Transverse colon (tissue), 4 donors: ENCODE results near the gene GPR152. TPM values are rescaled to one million over a fixed set of nuclear protein-coding genes. Genes with fewer than 3 reads are reported as not detected.

ENCODE experiments used
- DNase-seq: peaks from one replicate; pipeline ENCODE4 v3.0.0-alpha.2; 2019
- H3K27ac ChIP-seq, 4 donors: fragments of 200-600 bp; sonication (generic); 2 replicates each; pipeline ENCODE4 v1.5.1; 2016 to 2018; ENCODE audit warnings: inconsistent platforms in 4 of 4
- H3K27me3 ChIP-seq: fragments of 200-600 bp; sonication (generic); 2 replicates; pipeline ENCODE4 v1.5.1; 2017; ENCODE audit warnings: inconsistent platforms
- H3K36me3 ChIP-seq, 4 donors: fragments of 200-600 bp; sonication (generic); 2 replicates each; pipeline ENCODE4 v1.5.1; 2017 to 2019; ENCODE audit warnings: inconsistent platforms in 4 of 4
- H3K4me1 ChIP-seq, 4 donors: fragments of 200-600 bp; sonication (generic); 2 replicates each; pipeline ENCODE4 v1.5.1; 2017 to 2020; ENCODE audit warnings: inconsistent platforms in 4 of 4
- H3K4me3 ChIP-seq, 4 donors: fragments of 200-600 bp; sonication (generic); 1 replicate in 1 of 4; 2 replicates in 3 of 4; pipeline versions ENCODE4 v1.5.1 to v1.6.1; 2017 to 2019; ENCODE audit warnings: inconsistent platforms in 4 of 4
- H3K9me3 ChIP-seq, 2 donors: fragments of 200-600 bp; sonication (generic); 2 replicates each; pipeline ENCODE4 v1.5.1; 2017 to 2019; ENCODE audit warnings: inconsistent platforms in 2 of 2
- CTCF ChIP-seq, 5 experiments: fragments of 200-600 bp in 3 of 5; fragments of 450-650 bp in 2 of 5; sonication (generic) in 3 of 5; IDR thresholded peaks; 1 replicate in 2 of 5; 2 replicates in 3 of 5; pipeline ENCODE4 v1.5.1; 2016 to 2017; ENCODE audit warnings: antibody characterized with exemption in 5 of 5, inconsistent platforms in 3 of 5, mild to moderate bottlenecking in 2 of 5, moderate library complexity in 1 of 5
- EP300 ChIP-seq: sonication (generic); formaldehyde crosslinking; IDR thresholded peaks from one replicate; pipeline ENCODE4 v1.6.1; 2017; ENCODE audit warnings: antibody characterized with exemption, low read depth
- POLR2A ChIP-seq: fragments of 450-650 bp; IDR thresholded peaks from one replicate; pipeline ENCODE4 v1.6.1; 2016; ENCODE audit warnings: antibody characterized with exemption, mild to moderate bottlenecking, moderate library complexity
- POLR2AphosphoS5 ChIP-seq, 3 donors: sonication (generic); formaldehyde crosslinking; IDR thresholded peaks; one replicate each; pipeline ENCODE4 v1.6.1; 2016; ENCODE audit warnings: antibody characterized with exemption in 3 of 3
- WGBS, 2 donors: methylation state at CpG; one replicate each; pipeline ENCODE4 v1.1.5; 2018; ENCODE audit warnings: low coverage in 1 of 2; 5-methylcytosine and 5-hydroxymethylcytosine counted together
- in situ Hi-C, 4 donors: fragments of 200-750 bp; cut with MboI; loops; one replicate each; pipeline versions ENCODE4 v1.15.0 to v1.15.1; 2017; ENCODE audit warnings: low sequenced_read_pairs in 3 of 4, low pct_ligation_motif_present in 1 of 4, low pct_unique_long_range_greater_than_20kb in 1 of 4
- intact Hi-C: fragments of 100-400 bp; cut with DNase I; formaldehyde crosslinking; loops from one replicate; pipeline ENCODE4 v1.15.1; 2023; ENCODE audit warnings: low total_unique reads
- total RNA-seq, 4 donors: library from RNA; depleted of rRNA; stranded (reverse); fragments of >200 nt; gene quantifications; one replicate each; pipeline ENCODE4 v1.1.0, GENCODE V29; 2016

GPR152 gene
- total RNA-seq, 4 donors from 2014 or later = not detected

DNA sequence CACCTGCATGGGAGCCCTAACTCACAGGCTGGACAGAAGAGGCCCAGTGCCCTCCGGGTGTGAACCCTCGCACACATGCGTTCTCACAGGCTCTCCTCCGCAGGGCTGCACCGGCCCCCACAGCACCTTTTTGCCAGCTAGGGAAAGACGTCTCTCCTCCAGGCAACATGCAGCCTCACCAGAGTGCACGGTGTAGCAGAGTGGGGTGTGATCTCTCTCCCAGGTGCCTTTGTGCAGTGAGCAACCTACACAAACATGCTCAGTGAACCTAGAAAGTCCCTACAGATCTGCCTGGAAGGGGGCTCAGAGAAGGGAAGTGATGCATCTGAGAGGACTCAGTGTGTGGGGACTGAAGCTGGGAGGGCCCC is 40.8 kb downstream of the GPR152 start:
- Histone ChIP-seq H3K36me3 (no peaks in the 10 kb centered on the region), H3K27me3 (peaks cover 38% of the 10 kb centered on the region), H3K27ac (no peak overlapping the region), H3K9me3 (no peaks in the 10 kb centered on the region), H3K4me3 (no peak overlapping the region), H3K4me1 (peaks cover 0 to 30% (median 20%) of the 10 kb centered on the region in 4 donors)
- DNase-seq = no peak
- 70% methylated on average over 7 of the region's 7 CpGs; no CpG with 5 or more reads in 1 of the 2 donors for WGBS, 2 donors
- no peak for TF ChIP-seq CTCF (IDR thresholded peaks at IDR 0.05)
- no peak for TF ChIP-seq POLR2A
- TF ChIP-seq EP300 = no peak
- no peak for TF ChIP-seq POLR2AphosphoS5 (IDR thresholded peaks at IDR 0.05)
- intact Hi-C loops (no loop called here), in situ Hi-C loops (no loop called here)

DNA sequence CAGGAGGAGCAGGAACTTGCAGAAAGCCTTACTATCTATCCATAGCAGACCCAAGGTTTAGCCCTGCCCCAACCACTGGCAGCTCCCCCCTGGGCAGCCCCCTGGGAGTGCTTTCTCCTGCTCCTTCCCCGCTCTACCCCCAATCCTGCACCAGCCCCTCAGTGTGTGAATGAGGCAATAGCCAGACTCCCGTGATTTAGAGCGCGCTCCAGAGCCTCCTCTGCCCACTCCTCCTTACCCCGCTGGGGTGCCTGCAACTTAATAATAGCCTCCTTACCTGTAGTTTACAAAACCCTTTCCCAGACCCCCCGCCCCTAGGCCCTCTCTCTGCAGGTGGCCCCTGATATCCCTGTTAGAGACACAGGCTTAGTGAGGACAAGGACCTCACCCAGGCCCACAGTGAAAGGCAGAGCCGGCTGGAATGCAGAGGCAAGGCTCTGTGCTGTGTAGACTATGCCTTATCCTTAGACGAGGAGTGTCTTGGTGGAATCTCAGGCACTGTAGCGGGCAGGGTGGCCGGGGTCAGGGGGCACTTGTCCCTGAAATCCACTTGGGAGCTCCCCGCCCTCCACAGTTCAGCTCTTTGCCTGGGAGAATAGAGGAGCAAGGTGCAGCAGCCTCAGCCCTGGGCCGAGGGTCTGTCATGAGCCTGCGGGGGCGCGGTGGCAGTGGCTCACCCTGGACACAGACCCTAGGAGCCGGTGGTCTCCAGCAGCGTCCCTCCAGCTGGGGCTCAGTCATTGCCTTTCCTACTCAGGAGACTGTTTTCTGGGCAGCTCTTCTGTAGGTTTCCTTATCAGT is 41.3 kb downstream of the GPR152 start:
- Histone ChIP-seq H3K27me3 (peaks cover 38% of the 10 kb centered on the region), H3K27ac (no peak overlapping the region), H3K9me3 (no peaks in the 10 kb centered on the region), H3K36me3 (no peaks in the 10 kb centered on the region), H3K4me1 (peaks cover 0 to 26% (median 17%) of the 10 kb centered on the region in 4 donors), H3K4me3 (no peak overlapping the region)
- intact Hi-C loops (no loop called here), in situ Hi-C loops (no loop called here)
- no peak for DNase-seq
- TF ChIP-seq POLR2A (no peak), CTCF (IDR thresholded peaks at IDR 0.05) (no peak), EP300 (no peak), POLR2AphosphoS5 (IDR thresholded peaks at IDR 0.05) (no peak)
- WGBS, 2 donors = 78% methylated on average over 17 of the region's 17 CpGs; no CpG with 5 or more reads in 1 of the 2 donors

DNA sequence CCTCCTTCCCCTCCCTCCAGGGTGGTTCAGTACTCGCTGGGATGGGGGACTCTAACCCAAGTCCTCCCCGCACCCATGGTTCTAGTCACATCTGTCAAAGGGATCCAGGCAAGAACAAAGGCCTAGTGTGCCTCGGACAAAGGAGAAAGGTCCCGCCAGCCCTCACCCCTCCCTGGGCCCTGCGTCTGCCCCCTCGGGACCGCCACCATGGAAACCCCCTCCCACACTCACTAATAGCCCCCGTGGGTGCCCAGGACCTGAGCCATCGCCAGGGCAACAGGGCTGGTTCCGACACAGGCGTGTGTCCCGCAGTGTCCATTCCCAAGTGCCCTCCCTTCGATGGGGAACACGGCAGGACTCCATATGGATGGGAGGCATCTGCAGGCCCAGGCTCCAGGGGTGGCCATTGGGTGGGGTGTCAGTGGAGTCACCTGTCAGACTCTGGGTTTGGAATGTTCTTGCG is 42.1 kb downstream of the GPR152 start:
- Histone ChIP-seq H3K4me1 (peaks cover 0 to 20% (median 11%) of the 10 kb centered on the region in 4 donors), H3K9me3 (no peaks in the 10 kb centered on the region), H3K27ac (peak overlapping the region in 1 of 4 donors; percentile 77), H3K27me3 (peaks cover 38% of the 10 kb centered on the region), H3K4me3 (no peak overlapping the region), H3K36me3 (no peaks in the 10 kb centered on the region)
- in situ Hi-C loops = no loop called here
- WGBS, 2 donors = 62% methylated on average over 15 of the region's 15 CpGs; no CpG with 5 or more reads in 1 of the 2 donors
- intact Hi-C loops = no loop called here
- no peak for DNase-seq
- TF ChIP-seq CTCF (IDR thresholded peaks at IDR 0.05) = no peak

GRCh38 chr11:67409781-67410368 is 42.7 kb downstream of the GPR152 start:
- Histone ChIP-seq H3K9me3 (no peaks in the 10 kb centered on the region), H3K4me1 (peaks cover 0 to 15% (median 5%) of the 10 kb centered on the region in 4 donors), H3K4me3 (peak overlapping the region in 2 of 4 donors; percentile 9 to 18), H3K27ac (peak overlapping the region; percentile 61 to 77 (median 68)), H3K36me3 (no peaks in the 10 kb centered on the region), H3K27me3 (peaks cover 32% of the 10 kb centered on the region)
- TF ChIP-seq CTCF (IDR thresholded peaks at IDR 0.05) (no peak), EP300 (no peak), POLR2AphosphoS5 (IDR thresholded peaks at IDR 0.05) (no peak), POLR2A (no peak)
- WGBS, 2 donors = 28% methylated on average over 12 of the region's 13 CpGs; no CpG with 5 or more reads in 1 of the 2 donors
- in situ Hi-C loops = no loop called here
- peak; percentile 80 for DNase-seq
- intact Hi-C loops = no loop called here
